Suppressor macrophage treated with lipopolysaccharide for 4 hours (primary cell): Measurements from ENCODE around the gene CAMK1.

Source experiments
- DNase-seq: peaks from one replicate; pipeline ENCODE4 v3.0.0-alpha.2; 2020

The CAMK1 gene

DNA sequence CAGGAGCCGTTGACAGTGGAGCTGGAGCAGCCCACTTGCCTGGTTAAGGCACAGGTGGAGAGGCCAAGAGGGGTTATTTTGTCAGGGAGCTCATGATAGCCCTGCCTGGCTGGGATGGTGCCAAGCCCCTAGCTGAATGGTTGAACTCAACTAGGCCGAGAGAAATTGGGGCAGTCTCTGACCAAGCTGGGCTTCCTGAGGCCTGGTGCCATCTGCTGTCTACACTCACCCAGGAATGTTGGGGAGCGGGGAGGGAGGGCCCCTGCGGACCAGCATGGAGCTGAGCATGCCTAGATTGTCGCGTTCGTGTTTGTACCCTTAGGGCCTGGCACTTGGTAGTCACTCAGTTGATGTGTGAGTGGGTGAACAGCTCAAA, 37.0 kb downstream of the CAMK1 start:
- no peak for DNase-seq

DNA sequence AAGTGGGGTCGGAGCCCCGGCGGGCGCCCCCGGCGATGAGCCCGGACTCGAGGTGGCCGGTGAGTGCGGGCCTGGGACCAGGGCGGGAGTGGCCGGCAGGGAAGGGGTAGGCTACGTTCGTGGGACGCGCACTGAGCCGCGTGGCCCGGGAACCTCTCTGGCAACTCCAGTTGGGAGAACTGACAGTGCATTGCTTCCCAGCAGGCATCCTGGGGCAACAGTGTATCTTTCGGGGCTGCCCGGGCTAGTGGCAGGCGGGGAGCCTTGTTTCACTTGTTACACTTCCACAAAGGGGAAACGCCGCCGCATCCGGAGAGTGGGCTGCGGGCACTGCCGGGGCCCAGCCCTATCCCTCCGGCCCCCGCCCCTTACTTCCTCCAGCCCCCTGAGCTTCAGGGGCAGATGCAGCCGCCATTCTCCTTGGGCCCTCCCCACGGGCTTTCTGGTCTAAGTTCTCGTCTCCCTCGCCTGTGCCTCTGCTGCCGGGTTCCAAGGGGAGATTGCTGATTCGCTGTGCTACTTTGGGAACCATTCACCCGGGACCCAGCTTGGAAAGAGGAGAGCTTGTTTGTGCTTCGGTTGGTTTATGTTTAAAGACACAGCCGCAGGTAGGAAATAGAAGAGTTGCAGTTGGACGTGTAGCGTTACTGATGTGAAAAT, 37.5 kb downstream of the CAMK1 start:
- peak; percentile 57 for DNase-seq

DNA sequence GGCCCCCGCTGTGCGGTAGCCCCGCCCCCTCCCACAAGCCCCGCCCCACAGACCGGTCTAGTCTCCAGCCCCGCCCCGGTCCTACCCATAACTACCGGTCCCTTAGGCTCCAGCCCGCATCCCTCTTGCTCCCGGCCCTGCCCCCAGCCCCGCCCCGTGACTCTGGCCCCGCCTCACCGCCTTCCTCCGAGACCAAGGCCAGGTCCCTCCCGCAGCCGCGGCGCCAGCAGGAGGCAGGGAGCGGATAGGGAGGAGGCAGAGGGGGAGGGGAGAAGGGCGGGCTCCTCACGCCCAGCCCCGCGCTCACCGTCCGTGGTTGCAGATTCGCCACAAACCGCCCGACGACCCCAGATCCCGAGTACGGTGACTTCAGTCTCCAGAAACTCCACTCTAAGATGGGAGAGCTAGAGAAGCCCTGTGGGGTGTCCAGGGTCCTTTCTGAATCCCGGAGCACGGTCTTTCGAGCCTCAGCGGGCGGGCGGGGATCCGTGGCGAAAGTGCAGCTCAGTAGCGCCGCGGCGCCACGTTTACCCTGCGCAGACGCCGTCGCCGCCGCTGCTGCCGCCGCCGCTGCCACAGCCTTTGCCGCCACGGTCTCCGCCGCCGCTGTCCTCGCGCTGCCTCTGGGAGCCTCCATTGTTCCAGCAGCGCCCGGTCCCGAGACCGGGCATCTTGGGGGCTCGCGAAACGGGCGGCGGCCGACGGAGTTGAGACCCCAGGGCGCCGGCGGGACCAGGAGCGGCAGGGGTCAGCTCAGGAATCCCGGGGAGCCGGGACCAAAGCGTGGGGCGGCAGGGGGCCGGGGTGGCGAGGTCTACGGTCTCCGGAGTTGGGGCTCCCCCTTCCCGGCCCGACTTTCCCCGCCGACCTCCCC, 38.3 kb downstream of the CAMK1 start, which contains the start of gene BRPF1:
Gene BRPF1 (plus strand): TSS at position 530 of the 874 bp plus-strand sequence. CDS start 2,406 bp downstream, outside the sequence.
- DNase-seq, result peak; percentile 100

DNA sequence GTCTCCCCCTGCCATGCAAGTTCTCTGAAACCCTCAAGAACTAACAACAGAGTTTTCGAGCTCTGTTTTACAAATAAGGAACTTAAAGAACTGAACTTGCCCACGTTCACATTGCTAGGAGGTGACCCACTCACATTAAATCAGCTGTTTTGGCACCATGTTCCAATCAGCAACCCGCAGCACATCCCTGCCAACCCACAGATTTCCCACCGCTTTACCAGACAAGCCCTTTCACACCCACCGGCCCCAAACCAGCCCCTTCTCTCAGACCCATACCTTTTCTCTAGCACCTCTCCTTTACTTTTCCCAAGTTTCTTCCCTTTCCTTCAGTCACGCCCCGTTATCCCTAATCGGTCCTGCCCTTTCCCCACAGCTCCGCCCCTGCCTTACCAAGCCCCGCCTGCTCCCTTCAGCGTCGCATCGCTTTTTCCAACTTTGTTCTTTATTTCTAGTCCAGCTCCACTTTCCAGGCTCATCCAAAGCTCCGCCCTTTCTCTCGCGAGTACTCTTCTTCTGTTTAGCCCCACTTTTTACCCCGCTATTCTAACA, 39.0 kb downstream of the CAMK1 start:
- peak; percentile 45 for DNase-seq

DNA sequence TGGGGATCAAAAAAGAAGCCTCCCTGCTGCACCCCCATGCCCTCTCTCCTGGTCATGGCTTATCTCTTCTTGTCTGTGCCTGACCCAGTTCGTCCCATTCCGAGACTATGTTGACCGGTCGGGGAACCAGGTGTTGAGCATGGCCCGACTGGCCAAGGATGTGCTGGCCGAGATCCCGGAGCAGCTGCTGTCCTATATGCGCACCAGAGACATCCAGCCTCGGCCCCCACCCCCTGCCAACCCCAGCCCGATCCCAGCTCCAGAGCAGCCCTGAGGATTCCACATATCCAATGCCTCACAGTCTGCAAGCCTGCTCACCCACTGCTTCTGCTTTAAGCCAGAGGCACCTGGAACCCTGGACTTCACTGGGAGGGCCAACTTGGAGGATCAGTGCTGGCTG, 40.3 kb downstream of the CAMK1 start:
- no peak for DNase-seq

DNA sequence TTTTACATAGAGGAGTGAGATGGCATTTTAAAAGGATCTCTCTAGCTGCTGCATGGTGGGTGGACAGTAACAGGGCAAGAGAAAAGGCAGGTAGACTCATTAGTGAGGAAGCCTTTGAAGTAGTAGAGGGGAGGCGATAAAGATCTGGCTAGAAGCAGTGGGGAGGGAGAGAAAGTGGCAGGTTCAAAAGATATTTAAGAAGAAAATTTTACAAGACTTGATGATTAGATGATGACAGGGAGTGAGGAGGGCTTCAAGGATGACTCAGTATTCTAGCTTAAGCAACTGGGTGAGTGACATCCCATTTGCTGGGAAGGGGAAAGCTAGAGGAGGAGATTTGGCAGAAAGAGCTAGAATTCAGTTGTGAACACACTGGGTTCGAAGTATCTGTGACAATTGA, 42.0 kb downstream of the CAMK1 start:
- DNase-seq, result peak; percentile 67

DNA sequence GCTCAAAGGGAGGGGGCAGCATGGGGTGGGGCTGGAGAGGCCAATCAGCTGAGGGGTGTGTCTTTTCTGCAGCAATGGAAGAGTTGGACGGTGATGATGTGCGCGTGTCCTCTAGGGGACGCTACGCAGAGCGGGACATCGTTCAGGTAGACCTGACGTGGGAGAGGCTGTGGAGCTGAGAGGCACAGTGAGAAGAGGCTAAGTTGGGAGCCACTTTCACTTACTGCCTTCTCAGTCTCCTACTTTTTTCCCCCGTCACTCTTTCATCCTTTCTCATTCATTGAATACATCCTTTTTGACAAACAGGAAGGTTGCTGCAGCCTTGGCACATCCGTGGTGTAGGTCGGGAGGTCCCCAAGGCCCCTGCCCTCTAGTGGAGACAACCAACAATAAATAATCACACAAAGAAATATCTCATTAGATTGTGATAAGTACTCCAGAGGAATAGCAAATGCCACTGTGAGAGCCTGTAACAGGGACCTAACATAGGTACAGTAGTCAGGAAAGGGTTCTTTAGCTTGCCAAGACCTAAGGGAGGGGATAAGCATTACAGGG, 42.6 kb downstream of the CAMK1 start:
- DNase-seq, result peak; percentile 41

DNA sequence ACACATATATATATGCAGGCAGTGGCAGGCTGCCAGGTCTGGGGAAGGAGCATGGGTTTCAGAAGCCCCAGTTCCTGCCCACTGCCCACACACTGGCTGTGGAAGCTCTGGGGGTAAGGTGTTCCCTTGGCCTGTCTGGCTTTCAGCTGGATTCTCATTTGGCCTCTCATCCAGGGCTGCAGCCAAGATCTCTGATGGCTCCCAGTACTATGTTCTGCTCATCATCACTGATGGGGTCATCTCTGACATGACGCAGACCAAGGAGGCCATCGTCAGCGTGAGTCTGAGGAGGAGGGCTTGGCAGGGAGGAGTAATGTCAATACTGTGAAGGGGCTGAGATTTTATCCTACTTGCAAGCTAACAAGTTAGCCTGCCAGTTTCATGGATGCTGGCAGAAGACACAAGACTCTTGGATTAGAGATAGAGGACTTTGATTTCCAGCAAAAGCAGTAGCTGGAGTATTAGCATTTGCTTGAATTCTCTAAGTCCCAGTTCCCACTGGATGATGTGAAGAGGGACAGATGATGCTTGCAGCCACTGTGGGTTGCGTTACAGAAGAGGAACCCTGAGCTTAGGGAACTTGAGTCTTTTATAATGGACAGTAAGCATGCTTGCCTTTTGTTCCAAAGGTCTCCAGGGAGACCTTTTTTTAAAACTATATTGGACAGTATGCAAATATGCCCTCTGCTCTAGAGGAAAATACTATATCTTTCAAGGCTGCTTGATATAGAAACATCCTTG, 43.8 kb downstream of the CAMK1 start:
- DNase-seq, result no peak

DNA sequence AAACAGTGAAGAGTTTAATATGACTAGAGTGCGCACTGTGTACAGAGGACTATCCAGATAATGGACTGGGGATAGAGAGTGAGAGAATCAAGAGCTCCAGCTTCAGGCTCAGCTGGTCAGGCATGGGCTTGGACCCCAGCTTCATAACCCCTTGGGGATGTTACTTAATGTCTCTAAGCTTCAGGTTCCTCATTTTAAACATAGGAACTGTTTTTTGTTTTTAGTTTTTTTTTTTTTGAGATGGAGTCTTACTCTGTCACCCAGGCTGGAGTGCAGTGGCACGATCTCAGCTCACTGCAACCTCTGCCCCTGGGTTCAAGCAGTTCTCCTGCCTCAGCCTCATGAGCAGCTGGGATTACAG, 48.1 kb downstream of the CAMK1 start:
- DNase-seq, result no peak

DNA sequence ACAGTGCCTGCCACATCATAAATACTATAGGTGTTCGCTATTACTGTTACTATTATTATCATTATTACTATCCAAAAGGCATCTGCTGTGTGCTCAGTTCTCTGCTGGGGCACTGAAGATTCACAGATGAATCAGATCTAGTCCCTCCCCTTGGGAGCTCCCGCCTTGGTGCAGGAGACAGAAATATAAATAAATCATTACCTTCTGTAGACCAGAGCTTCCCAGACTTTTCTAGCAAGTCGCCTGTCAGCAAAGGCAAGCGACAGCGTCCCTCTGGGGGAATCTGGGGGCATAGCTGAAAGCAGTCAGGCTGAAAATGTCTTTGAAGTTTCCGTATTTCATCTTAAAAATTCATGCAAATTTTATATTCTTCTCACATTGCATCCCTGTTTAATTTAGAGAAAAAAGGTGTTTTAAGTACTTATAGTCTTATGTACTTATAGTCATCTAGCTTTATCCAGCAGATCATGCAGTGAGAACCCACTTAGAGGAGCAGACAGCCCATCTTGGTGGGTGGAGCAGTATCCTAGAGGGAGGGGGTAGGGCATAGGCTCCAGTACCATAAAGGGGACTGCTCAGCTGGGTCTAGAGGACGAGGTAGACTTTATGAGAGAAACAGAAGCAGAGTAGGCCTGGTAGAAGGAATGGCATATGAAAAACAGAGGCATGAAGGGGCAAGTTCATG, 48.6 kb downstream of the CAMK1 start:
- DNase-seq, result no peak

DNA sequence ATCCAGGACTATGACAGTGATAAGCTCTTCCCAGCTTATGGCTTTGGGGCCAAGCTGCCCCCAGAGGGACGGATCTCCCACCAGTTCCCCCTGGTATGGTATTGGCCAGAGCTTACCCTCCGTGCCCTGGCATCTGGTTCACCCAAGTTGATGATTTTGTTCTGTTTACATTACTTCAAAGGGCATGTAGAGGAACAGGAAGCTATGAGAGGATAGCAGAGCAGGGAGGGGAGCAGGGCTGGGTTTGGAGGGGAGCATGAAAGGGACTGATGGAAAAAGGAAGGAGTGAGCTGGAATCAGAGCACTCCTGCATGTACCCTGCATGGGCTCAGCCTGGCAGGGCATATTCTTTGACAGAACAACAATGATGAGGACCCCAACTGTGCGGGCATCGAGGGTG, 51.6 kb downstream of the CAMK1 start:
- no peak for DNase-seq

DNA sequence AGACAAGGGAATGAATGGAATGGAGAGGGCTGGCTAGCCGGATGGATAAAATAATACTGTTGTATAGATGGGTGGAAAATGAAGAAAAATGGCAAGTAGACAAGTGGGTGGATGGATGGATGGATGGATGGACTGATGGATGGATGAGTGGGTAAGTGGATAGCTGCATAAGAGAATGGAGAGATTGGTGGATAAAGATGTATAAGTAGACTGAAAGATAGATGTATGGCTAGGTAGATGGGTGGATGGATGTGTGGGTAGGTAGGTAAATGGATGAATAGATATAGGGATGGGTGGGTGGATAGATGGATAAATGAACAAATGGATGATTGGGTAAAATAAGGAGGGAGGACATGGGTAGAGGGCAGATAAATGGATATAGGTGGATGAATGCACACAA, 52.2 kb downstream of the CAMK1 start:
- no peak for DNase-seq

DNA sequence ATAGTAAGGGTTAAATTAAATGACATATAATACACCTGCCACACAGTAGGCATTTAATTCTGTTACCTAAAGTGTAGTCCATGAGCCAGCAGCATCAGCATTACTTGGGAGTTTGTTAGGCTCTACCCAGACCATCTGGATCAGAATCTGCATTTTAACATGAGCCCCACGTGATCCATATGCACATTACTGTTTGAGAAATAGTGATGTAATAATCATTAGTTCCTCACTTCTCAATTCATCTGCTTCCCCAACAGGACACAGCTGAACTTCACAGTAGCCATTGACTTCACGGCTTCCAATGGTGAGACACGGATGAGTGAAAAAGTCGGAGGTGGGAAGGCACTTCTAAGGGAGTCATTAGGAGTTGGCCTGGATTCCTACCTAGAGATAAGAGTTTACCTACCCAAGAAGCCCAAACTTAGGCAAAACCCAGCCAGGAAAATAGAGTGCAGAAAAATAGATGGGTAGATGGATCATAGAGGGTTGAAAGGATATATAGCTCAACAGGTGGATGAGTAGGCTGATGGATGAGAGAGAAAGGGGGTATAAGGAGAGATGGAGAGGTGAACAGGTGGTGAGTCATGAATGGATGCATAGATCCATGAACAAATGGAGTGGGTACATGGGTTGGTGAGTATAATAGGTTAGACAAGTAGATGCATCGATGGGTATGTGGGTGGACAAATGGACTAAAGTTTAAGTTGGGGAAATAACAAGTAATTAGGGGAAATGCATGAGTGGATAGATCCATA, 52.8 kb downstream of the CAMK1 start:
- DNase-seq, result peak; percentile 49

DNA sequence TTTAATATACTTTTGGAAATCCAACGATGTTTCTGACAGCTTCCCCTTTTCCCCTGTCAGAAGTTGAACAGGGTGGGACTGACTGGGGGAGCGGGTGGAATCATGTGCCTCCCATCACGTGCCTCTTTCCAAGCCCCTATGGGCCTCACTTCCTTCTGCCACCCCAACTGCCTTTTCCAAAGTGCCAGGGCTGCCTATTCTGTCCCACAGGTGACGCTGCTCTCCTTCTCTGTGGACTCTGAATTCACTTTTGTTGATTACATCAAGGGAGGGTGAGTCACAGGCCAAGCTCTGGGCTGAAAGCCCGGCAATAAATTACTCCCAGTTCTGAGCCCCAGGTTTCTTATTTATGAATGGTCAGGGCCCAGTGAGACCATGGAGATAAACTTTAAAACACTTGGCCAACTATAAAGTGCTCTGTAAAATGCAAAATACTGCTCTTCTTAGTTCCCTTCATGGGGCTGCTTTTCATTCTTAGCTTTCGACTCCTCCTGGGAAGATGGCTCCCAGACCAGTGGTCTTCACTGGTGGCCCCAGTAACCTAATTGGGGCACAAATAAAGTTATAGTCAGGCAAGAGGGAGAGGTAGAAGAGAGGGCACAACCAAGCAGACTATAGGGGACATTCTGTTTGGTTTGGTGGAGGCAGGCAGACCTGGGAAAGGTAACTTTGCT, 53.8 kb downstream of the CAMK1 start:
- peak; percentile 93 for DNase-seq

DNA sequence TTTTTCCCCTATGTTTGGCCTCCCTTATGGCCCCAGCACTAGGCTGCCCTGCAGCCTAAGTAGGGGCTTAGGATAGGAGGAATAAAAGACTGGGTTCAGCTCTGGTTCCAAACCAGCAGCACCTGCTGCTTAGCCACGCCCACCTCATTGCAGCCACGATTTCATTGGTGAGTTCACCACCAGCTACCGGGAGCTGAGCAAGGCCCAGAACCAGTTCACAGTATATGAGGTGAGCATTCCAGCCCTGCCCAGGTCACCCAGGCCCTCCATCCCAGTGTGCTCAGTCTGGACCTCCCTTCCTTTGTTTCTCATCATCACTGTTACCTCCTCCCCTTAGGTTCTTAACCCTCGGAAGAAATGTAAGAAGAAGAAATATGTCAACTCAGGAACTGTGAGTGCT, 54.6 kb downstream of the CAMK1 start:
- DNase-seq, result no peak

DNA sequence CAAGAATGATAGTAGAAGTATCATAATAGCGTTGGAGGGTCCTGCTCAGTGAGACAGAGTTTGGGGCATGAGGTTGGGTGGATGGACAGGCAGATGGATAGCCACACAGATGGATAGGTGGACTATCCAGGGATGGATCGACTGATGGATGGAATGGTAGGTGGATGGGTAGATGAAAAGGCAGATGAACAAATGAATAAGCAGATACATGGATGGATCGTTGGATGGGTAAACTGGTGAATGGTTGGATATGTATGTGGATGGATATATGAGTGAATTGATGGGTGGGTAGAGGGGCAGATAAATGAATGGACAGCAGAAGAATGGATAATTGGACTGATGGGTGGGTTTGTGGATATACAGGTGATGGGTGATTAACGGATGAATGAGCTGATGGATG, 56.6 kb downstream of the CAMK1 start:
- DNase-seq, result no peak

DNA sequence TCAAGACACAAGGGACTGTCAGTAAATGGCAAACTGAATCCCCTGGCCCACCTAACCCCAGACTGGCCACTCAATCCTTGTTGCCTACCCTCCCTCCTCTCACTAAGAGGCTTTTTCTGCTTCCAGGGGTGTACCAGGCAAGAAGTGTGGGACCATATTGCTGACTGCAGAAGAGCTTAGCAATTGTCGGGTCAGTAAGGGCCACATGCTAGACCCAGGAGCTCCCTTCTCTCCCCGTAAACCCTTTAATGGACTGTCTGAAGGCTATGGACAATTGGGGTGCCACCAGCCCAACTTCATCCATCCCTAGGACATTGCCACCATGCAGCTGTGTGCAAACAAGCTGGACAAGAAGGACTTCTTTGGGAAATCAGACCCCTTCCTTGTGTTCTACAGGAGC, 57.3 kb downstream of the CAMK1 start:
- no peak for DNase-seq

DNA sequence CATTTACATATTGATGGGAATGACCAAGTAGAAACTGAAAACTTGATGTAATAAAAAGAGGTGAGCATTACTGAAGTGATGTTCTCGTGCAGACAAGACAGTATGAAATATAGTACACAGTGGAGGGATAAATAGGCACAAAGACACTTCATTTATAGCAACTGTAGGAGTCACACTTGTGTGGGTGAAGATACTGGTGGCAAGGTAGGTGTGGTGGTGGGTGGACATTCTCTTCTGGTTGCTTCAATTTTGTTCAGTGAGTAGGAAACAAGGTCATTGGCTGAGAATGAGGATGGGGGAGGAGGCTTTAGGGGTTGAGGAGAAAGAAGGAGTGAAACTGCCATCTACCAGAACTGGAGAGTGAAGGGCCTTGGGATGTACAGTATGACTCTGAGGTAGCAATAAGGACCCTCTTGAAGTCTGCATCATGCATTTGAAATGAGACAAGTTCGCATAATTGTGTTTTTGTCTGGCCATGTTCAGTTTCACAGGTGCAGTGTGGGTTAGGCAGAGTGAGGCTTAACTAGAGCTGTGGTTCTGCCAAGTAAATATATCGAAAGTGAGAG, 59.5 kb downstream of the CAMK1 start:
- no peak for DNase-seq
